ENCODE data around the gene TAS2R14.

Gene TAS2R14, protein sequence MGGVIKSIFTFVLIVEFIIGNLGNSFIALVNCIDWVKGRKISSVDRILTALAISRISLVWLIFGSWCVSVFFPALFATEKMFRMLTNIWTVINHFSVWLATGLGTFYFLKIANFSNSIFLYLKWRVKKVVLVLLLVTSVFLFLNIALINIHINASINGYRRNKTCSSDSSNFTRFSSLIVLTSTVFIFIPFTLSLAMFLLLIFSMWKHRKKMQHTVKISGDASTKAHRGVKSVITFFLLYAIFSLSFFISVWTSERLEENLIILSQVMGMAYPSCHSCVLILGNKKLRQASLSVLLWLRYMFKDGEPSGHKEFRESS

GRCh38 chr12:10939163-10939562, at the start of gene TAS2R14:
Gene TAS2R14, minus strand, starts transcription at chr12:10939263. Its CDS starts 56 bp downstream, at chr12:10939207.
- DNase-seq (ENCODE audit: low read depth in 1 of 2, low spot score in 1 of 2), result no peak

DNA sequence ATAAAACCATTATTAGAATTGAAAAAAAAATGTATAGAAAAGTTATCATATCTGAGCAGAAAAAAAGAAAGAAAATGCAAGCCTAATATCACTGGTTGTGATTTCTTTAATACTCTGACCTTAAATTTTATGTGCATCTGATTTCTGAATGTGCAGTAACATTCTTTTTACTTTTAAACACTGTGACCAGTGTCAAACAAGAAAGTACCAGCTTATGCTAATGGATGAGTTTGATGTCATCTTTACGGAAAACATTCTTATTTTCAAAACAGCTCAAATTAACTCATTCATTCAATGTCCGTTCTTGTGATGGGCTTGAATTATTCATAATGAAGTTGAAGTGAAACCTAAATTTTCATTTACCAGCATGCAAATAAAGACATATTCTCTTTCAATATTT, 47.7 kb upstream of the TAS2R14 start, which contains the start of gene TAS2R50:
Gene TAS2R50 (minus strand): TSS at position 101 of the 400 bp plus-strand sequence. CDS start 52 bp downstream, at position 49.
- DNase-seq (ENCODE audit: low read depth in 1 of 2, low spot score in 1 of 2), result no peak

DNA sequence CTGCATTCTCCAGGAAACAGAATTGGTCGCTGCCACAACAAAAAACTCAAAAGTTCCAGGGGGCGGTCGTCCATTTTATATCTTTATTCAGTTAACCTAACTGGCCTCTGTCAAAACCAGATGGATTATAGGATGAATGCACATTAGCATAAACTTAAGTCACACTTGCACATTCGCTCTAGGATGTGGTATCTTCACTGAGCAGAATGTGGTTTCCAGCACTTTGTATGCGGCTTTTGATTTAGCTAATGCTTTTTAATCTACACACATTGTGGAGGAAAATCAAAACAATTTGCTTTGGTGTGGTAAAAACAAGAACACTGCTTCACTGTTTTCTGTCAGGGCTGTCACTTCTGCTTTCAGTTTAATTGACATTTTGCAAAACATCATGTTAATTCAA, 43.2 kb upstream of the TAS2R14 start:
- peak in 1 of 2 donors; percentile 25 for DNase-seq (ENCODE audit: low read depth in 1 of 2, low spot score in 1 of 2)

GRCh38 chr12:10974965-10975364, 35.9 kb upstream of the TAS2R14 start:
- DNase-seq (ENCODE audit: low read depth in 1 of 2, low spot score in 1 of 2), result no peak

- DNase-seq (ENCODE audit: low read depth in 1 of 2, low spot score in 1 of 2), result no peak
These were observed 29.8 kb upstream of the TAS2R14 start for GRCh38 chr12:10968765-10969456.

DNA sequence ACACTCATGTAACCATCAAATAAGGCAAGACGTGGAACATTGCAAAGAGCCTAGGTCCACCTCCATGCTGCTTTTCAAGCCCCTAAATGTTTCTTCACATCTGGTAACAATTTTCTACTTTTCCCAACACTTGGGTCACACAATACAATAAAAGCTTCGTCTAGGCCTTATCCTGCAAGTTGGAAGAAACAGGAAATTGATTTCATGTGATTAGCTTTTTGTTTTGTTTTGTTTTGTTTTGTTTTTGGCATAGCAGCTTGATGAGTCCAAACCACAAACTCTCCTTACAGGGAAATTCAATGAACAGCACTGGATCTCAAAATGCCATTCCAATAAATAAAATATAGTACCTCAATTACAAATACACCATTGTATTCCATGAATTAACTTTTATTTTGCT, 28.3 kb upstream of the TAS2R14 start:
- DNase-seq (ENCODE audit: low read depth in 1 of 2, low spot score in 1 of 2), result no peak

GRCh38 chr12:10966314-10966713, 27.3 kb upstream of the TAS2R14 start:
- DNase-seq (ENCODE audit: low read depth in 1 of 2, low spot score in 1 of 2), result no peak

DNA sequence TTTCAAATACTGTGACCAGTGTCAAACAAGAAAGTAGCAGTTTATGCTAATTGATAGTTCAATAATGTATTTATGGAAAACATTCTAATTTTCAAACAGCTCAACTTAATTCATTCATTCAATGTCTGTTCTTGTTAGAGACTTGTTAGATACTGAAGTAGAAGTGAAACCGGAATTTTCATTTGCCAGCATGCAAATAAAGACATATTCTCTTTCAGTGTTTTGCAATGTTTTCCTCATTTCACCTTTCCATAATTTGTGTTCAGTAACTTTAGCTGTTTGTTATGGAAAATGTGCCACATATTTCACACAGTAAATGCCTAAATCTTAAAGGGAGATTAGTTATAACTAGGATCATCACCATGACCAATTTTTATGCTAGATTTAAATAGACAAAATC, 26.4 kb upstream of the TAS2R14 start:
- DNase-seq (ENCODE audit: low read depth in 1 of 2, low spot score in 1 of 2), result no peak

- no peak for DNase-seq (ENCODE audit: low read depth in 1 of 2, low spot score in 1 of 2)
These were observed 21.1 kb upstream of the TAS2R14 start for GRCh38 chr12:10960211-10960610.

DNA sequence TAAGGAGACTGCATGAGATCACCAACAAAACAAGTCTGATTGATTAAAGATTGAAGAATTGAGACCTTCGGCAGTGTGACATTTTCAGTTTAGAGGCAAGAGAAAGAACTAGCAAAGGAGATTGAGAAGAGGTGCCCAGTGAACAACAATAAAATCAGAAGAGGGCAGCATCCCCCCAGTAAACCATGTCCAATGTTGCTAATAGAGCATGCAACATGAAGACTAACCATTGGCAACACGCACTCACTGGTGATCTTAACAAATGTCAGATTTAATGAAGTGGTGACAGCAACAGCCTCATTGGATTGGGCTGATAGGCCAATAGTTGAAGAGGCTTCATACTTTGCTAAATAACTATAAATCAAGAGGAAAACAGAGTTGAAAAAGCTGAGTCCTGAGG, 20.7 kb upstream of the TAS2R14 start:
- no peak for DNase-seq (ENCODE audit: low read depth in 1 of 2, low spot score in 1 of 2)

- DNase-seq (ENCODE audit: low read depth in 1 of 2, low spot score in 1 of 2), result no peak
These were observed 18.7 kb upstream of the TAS2R14 start for GRCh38 chr12:10957741-10958140.

GRCh38 chr12:10956085-10956484, 17.0 kb upstream of the TAS2R14 start:
- no peak for DNase-seq (ENCODE audit: low read depth in 1 of 2, low spot score in 1 of 2)

- no peak for DNase-seq (ENCODE audit: low read depth in 1 of 2, low spot score in 1 of 2)
These were observed 13.6 kb upstream of the TAS2R14 start for GRCh38 chr12:10952645-10953044.

DNA sequence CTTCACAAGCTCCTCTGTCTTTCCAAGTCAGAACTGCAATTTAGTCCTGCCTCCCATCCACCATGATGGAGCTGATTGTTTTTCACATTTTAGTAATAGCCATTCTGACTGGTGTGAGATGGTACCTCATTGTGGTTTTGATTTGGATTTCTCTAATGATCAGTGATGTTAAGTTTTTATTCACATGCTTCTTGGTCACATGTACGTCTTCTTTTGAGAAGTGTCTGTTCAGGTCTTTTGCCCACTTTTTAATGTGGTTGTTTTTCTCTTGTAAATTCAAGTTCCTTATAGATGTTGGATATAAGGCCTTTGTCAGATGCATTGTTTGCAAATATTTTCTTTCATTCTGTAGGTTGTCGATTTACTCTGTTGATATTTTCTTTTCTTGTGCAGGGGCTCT, 4.1 kb upstream of the TAS2R14 start:
- no peak for DNase-seq (ENCODE audit: low read depth in 1 of 2, low spot score in 1 of 2)

- DNase-seq (ENCODE audit: low read depth in 1 of 2, low spot score in 1 of 2), result no peak
These were observed 3.0 kb upstream of the TAS2R14 start for GRCh38 chr12:10941916-10942607.

DNA sequence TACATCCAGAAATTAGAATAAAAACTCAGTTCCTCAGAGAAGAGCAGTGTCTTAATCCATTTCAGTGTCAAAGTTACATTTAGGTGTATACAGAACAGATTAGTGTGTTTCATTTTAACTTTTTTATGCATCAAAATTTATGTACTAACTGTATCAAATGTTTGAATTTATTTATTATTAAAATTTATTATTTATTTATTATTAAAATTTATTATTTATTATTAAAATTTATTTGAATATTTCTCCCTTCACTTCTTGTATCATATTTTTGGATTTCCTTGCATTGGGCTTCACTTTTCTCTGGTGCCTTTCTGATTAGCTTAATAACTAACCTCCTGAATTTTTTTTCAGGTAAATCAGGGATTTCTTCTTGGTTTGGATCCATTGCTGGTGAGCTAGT, 2.3 kb upstream of the TAS2R14 start:
- no peak for DNase-seq (ENCODE audit: low read depth in 1 of 2, low spot score in 1 of 2)

GRCh38 chr12:10940389-10940788, 1.3 kb upstream of the TAS2R14 start:
- DNase-seq (ENCODE audit: low read depth in 1 of 2, low spot score in 1 of 2), result no peak

DNA sequence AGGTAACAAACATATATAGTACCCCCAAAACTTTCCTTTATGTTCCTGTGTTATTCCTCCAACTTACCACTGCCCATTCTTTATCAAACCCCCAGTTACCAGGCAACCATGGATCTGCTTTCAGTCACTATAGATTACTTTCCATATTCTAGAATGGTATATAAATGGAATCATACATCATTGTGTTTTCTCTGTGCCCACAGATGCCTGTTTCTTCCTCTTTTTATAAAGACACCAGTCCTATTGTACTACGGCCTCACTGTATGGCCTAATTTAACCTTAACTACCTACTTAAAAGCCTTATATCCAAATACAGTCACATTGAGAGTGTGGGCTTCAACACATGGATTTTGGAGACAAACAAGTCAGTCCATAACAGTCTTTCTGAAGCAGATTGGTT, 2.6 kb downstream of the TAS2R14 start:
- DNase-seq (ENCODE audit: low read depth in 1 of 2, low spot score in 1 of 2), result no peak

GRCh38 chr12:10928746-10929286, 10.2 kb downstream of the TAS2R14 start, which contains the start of gene PRH2:
Gene PRH2, plus strand, starts transcription at chr12:10929236. Its CDS starts 38 bp downstream, at chr12:10929274.
- DNase-seq (ENCODE audit: low read depth in 1 of 2, low spot score in 1 of 2), result no peak

DNA sequence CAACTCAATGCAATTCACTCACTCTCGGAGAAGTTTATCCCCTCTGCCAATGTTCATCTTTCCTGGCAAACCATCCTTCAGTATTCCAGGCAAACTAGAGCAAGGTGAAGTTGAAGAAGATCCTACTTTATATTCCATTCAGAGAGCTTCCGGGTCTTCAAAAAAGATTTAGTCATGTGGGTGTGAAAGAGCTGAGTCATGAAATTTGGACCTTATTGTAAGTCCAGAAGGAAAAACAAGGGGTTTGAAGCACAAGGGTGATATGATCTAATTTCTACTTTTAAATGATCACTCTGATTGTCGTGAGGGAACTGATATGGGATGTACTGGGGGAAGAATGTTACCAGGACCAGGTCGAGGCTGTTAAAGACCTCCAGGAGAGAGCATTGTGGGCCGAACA, 12.8 kb downstream of the TAS2R14 start:
- no peak for DNase-seq (ENCODE audit: low read depth in 1 of 2, low spot score in 1 of 2)

GRCh38 chr12:10919809-10920208, 19.3 kb downstream of the TAS2R14 start:
- DNase-seq (ENCODE audit: low read depth in 1 of 2, low spot score in 1 of 2), result no peak

GRCh38 chr12:10910380-10910779, 28.7 kb downstream of the TAS2R14 start:
- DNase-seq (ENCODE audit: low read depth in 1 of 2, low spot score in 1 of 2), result no peak

Data from activated CD4-positive, alpha-beta T cell treated with anti-CD3 and anti-CD28 coated beads, Interleukin-2, amount 50 U/mL, for 24 hours (primary cell).